ENCODE measurements around the gene AMN. TPM values are rescaled to one million over a fixed set of nuclear protein-coding genes. Genes with fewer than 3 reads are reported as not detected.

AMN gene
- total RNA-seq, 2 experiments from 2014 or later, result 1.0 to 1.4 TPM

GRCh38 chr14:102952276-102952675, 29.8 kb downstream of the AMN start:
- H3K9me3 Mint-ChIP-seq, result no peaks in the 10 kb centered on the region
- H3K4me3 Mint-ChIP-seq, result no peak overlapping the region
- H3K27me3 Mint-ChIP-seq, result no peaks in the 10 kb centered on the region
- H3K4me1 Mint-ChIP-seq (ENCODE audit: low read depth), result peaks cover 11% of the 10 kb centered on the region
- ATAC-seq (no peak), DNase-seq (no peak)
- H3K36me3 Mint-ChIP-seq (ENCODE audit: low read depth), result no peaks in the 10 kb centered on the region
- ChIA-PET POLR2A (no interaction called here), CTCF (no interaction called here)
- TF ChIP-seq CTCF (IDR thresholded peaks at IDR 0.05), result no peak
- H3K27ac Mint-ChIP-seq, result no peak overlapping the region
- intact Hi-C loops (cut with micrococcal nuclease), result no loop called here

- no peak overlapping the region for H3K4me3 Mint-ChIP-seq
- no peaks in the 10 kb centered on the region for H3K9me3 Mint-ChIP-seq
- H3K27me3 Mint-ChIP-seq, result no peaks in the 10 kb centered on the region
- intact Hi-C loops (cut with micrococcal nuclease), result no loop called here
- no peak for TF ChIP-seq CTCF (IDR thresholded peaks at IDR 0.05)
- DNase-seq (no peak), ATAC-seq (no peak)
- peaks cover 10% of the 10 kb centered on the region for H3K4me1 Mint-ChIP-seq (ENCODE audit: low read depth)
- no peak overlapping the region for H3K27ac Mint-ChIP-seq
- H3K36me3 Mint-ChIP-seq (ENCODE audit: low read depth), result no peaks in the 10 kb centered on the region
- ChIA-PET CTCF (interaction anchor here (1.7 kb wide), 1 partner anchor 152 kb away, joined by 3 read pairs; no protein-coding TSS in a partner anchor), POLR2A (no interaction called here)
These were observed 30.6 kb downstream of the AMN start for GRCh38 chr14:102953100-102953499.

- intact Hi-C loops (cut with micrococcal nuclease), result no loop called here
- TF ChIP-seq CTCF (IDR thresholded peaks at IDR 0.05), result no peak
- CTCF ChIA-PET, result interaction anchor here (1.7 kb wide), 1 partner anchor 151 kb away, joined by 3 read pairs; no protein-coding TSS in a partner anchor
- no peak for ATAC-seq
- Mint-ChIP-seq H3K36me3 (ENCODE audit: low read depth) (no peaks in the 10 kb centered on the region), H3K4me3 (no peak overlapping the region), H3K4me1 (ENCODE audit: low read depth) (peaks cover 4% of the 10 kb centered on the region), H3K27me3 (no peaks in the 10 kb centered on the region), H3K9me3 (no peaks in the 10 kb centered on the region), H3K27ac (no peak overlapping the region)
- no peak for DNase-seq
- POLR2A ChIA-PET, result no interaction called here
These were observed 31.8 kb downstream of the AMN start for GRCh38 chr14:102954081-102954789.

- intact Hi-C loops (cut with micrococcal nuclease), result no loop called here
- ATAC-seq (no peak), DNase-seq (no peak)
- no peaks in the 10 kb centered on the region for H3K9me3 Mint-ChIP-seq
- no peak overlapping the region for H3K4me3 Mint-ChIP-seq
- TF ChIP-seq CTCF (IDR thresholded peaks at IDR 0.05), result no peak
- no peaks in the 10 kb centered on the region for H3K27me3 Mint-ChIP-seq
- H3K36me3 Mint-ChIP-seq (ENCODE audit: low read depth), result no peaks in the 10 kb centered on the region
- POLR2A ChIA-PET, result no interaction called here
- H3K4me1 Mint-ChIP-seq (ENCODE audit: low read depth), result no peaks in the 10 kb centered on the region
- H3K27ac Mint-ChIP-seq, result no peak overlapping the region
- CTCF ChIA-PET, result no interaction called here
These were observed 33.4 kb downstream of the AMN start for GRCh38 chr14:102955636-102956408.

GRCh38 chr14:102957222-102957621, 34.8 kb downstream of the AMN start:
- POLR2A ChIA-PET, result no interaction called here
- ATAC-seq (no peak), DNase-seq (no peak)
- CTCF ChIA-PET, result no interaction called here
- H3K27ac Mint-ChIP-seq, result no peak overlapping the region
- no peak for TF ChIP-seq CTCF (IDR thresholded peaks at IDR 0.05)
- H3K4me1 Mint-ChIP-seq (ENCODE audit: low read depth), result no peaks in the 10 kb centered on the region
- H3K4me3 Mint-ChIP-seq, result no peak overlapping the region
- H3K36me3 Mint-ChIP-seq (ENCODE audit: low read depth), result no peaks in the 10 kb centered on the region
- H3K9me3 Mint-ChIP-seq, result no peaks in the 10 kb centered on the region
- H3K27me3 Mint-ChIP-seq, result no peaks in the 10 kb centered on the region
- intact Hi-C loops (cut with micrococcal nuclease), result no loop called here

Measured in activated CD8-positive, alpha-beta T cell treated with anti-CD3 and anti-CD28 coated beads for 36 hours (primary cell).